Mesodermal cell (in vitro differentiated cells): ENCODE data around the gene ZNF529.

Source experiments
- H3K27ac ChIP-seq: 2 replicates; pipeline ENCODE4 v1.7.0; 2013; ENCODE audit warnings: mild to moderate bottlenecking, low read depth, low read length, moderate library complexity; ENCODE audit not compliant: severe bottlenecking
- H3K36me3 ChIP-seq: 2 replicates; pipeline ENCODE4 v1.7.1; 2013; ENCODE audit warnings: mild to moderate bottlenecking, low read length, moderate library complexity; ENCODE audit not compliant: control insufficient read depth, insufficient read depth
- H3K4me1 ChIP-seq: one replicate; pipeline ENCODE4 v1.7.1; 2013; ENCODE audit warnings: mild to moderate bottlenecking, low read length; ENCODE audit not compliant: insufficient read depth, control insufficient read depth, poor library complexity, severe bottlenecking
- H3K4me3 ChIP-seq: 2 replicates; pipeline ENCODE4 v1.7.0; 2013; ENCODE audit warnings: low read length, control low read depth, mild to moderate bottlenecking; ENCODE audit not compliant: insufficient read depth, poor library complexity, severe bottlenecking; ENCODE audit errors: extremely low read depth
- H3K9me3 ChIP-seq: 2 replicates; pipeline ENCODE4 v1.7.1; 2013; ENCODE audit warnings: mild to moderate bottlenecking, low read length, moderate library complexity; ENCODE audit not compliant: control insufficient read depth
- WGBS, 2 experiments: methylation state at CpG; one replicate each; pipeline ENCODE4 v1.1.5; 2013; ENCODE audit warnings: missing lambda C conversion rate in 2 of 2; ENCODE audit not compliant: insufficient coverage in 2 of 2; 5-methylcytosine and 5-hydroxymethylcytosine counted together

Gene ZNF529

DNA sequence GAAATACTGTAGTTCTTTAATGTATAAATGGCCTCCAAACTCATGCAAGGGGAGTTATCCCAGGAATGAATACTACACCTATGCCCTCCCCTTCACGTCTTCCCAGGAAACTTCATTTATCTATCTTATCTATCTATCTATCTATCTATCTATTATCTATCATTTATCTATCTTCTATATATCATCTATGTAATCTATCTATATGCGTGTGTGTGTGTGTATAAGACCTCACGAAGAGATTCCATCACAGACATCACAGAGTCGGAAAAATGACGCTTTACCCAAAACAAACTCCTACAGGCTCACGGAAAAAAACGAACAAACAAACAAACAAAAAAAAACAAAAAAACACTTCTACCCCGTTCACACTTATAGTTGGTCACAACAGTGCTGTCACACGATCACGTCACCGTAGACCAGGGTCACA, 486 bp downstream of the ZNF529 start:
- peak overlapping the region; percentile 96 for H3K27ac ChIP-seq
- no peaks in the 10 kb centered on the region for H3K4me1 ChIP-seq
- H3K36me3 ChIP-seq = peaks cover 63% of the 10 kb centered on the region
- peak overlapping the region; percentile 95 for H3K4me3 ChIP-seq
- WGBS, 2 experiments = 0 to 8% methylated on average over 6 to 9 of the region's 11 CpGs
- peaks cover 39% of the 10 kb centered on the region for H3K9me3 ChIP-seq

DNA sequence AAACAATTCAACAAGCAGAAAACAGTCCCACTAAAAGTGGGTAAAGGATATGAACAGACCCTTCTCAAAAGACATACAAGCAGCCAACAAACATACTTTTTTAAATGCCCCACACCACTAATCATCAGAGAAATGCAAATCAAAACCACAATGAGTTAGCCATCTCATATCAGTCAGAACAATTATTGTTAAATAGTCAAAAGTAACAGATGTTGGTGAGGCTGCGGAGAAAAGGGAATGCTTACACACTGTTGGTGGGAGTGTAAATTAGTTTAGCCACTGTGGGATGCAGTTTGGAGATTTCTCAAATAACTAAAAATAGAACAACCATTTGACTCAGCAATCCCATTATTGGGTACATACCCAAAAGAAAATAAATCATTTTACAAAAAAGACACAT, 8.7 kb downstream of the ZNF529 start:
- H3K4me3 ChIP-seq = no peak overlapping the region
- no peak overlapping the region for H3K27ac ChIP-seq
- H3K9me3 ChIP-seq = peaks cover 70% of the 10 kb centered on the region
- no peaks in the 10 kb centered on the region for H3K4me1 ChIP-seq
- no CpG with 5 or more reads among the region's 1 CpG for WGBS, 2 experiments
- H3K36me3 ChIP-seq = peaks cover 85% of the 10 kb centered on the region

DNA sequence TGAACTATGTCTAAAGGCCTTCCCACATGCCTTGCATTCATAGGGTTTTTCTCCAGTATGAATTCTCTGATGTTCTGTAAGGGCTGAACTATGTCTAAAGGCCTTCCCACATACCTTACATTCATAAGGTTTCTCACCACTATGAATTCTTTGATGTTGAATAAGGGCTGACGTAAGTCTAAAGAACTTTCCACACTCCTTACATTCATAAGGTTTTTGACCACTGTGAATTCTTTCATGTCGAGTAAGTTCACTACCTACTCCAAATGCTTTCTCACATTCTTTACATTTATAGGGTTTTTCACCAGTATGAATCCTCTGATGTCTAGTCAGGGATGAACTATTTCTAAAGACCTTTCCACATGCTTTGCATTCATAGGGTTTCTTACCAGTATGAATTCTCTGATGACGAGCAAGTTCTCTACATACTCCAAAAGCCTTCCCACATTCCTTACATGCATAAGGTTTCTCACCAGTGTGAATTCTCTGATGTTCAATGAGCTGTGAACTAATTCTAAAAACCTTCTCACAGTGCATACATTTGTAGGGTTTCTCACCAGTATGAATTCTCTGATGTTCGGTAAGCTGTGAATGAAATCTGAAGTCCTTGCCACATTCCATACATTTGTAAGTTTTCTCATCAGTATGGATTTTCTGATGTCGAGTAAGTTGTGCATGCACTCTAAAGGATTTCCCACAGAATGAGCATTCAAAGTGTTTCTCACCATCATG, 25.9 kb downstream of the ZNF529 start:
- Histone ChIP-seq H3K36me3 (peaks cover 74% of the 10 kb centered on the region), H3K4me1 (no peaks in the 10 kb centered on the region), H3K9me3 (peaks cover 72% of the 10 kb centered on the region), H3K4me3 (no peak overlapping the region), H3K27ac (no peak overlapping the region)
- 95 to 100% methylated on average over 3 of the region's 5 CpGs for WGBS, 2 experiments

DNA sequence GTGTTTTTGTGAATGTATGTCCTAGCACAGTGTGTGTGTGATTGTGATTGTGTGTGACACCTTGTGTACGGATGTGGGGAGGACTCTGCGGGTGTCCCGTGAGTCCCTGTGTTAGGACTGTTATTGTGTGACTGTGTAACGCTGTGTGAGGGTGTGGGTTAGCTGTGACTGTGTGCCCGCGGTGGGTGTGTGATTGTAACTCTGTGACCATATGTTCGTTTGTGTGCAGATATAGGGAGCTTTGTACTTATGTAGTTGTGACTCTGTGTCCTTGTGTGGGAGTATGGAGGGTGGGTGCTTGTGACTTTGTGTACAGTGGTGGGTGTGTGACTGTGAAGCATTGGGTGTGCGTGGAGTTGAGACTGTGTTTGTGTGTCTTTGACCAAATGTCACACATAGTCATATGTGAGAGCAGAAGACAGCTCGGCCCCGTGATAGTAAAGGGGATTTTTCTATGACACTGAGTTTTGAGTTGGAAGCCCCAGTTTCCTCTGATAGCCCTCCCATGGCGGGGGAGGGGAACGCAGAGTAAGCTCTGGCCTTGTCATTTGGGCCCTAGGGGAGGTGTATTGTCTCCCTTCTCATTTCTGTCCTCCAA, 44.1 kb downstream of the ZNF529 start:
- Histone ChIP-seq H3K4me3 (peak overlapping the region; percentile 80), H3K27ac (peak overlapping the region; percentile 93), H3K4me1 (no peaks in the 10 kb centered on the region), H3K36me3 (peaks cover 38% of the 10 kb centered on the region), H3K9me3 (peaks cover 38% of the 10 kb centered on the region)
- 19 to 30% methylated on average over 6 to 11 of the region's 12 CpGs for WGBS, 2 experiments

DNA sequence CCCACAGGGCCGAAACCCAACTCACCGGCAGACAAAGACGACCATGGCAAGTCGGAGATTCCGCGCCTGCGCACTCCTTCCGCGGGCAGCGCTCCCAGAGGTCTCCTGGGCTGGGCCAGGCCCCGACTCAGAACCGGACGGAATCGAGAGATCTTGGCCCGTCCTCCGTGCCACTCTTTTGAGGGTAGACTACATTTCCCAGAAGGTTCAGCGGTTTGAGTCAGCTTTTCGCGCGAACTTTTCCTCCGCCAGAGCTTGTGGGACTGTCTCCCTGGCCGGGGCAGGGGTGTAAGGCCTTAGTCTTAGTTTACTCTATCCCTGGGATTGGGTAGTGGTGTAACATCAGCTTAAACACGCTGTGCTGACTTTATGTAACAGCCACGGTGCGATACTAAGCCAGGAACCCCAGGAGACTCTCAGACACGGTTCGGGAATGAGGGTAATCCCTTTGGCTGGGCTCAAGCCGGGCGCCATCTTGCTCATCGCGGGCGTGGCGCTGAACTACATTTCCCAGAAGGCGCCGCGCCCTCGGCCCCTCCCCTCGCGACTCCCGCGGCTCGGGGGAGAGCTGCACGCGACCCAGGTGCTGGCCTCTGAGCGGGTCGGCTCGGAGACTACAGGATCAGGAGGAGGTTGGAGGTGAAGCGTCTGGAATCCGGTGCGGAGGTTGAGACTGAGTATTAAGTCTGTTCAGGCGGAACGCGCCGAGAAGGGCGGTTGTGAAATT, 44.7 kb downstream of the ZNF529 start, which contains the start of gene ZNF260:
Gene ZNF260, minus strand, starts transcription at position 78 of the 727 bp plus-strand sequence. CDS start 13,033 bp downstream, outside the sequence.
- peak within 1 kb of the TSS; percentile 80 for H3K4me3 ChIP-seq
- peaks cover 44% of the 10 kb centered on the region for H3K36me3 ChIP-seq
- 0% methylated on average over 45 to 47 of the region's 55 CpGs for WGBS, 2 experiments
- peaks cover 42% of the 10 kb centered on the region for H3K9me3 ChIP-seq
- no peaks in the 10 kb centered on the region for H3K4me1 ChIP-seq
- H3K27ac ChIP-seq = peak within 1 kb of the TSS; percentile 93

DNA sequence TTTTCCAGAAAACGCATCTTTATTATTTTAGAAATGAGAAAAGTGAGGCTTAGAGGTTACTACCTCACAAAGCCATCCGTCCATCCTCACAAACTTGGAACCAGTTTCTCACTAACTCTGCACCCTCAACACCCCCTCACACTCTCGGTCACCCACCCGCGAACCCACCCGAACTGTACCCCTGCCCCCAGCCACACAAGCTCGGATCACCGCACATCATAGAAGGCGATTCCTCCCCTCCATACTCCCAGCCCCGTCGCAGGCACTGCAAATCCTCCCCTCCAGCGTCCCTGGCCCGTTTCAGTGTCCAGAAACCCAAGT, 45.3 kb downstream of the ZNF529 start:
- H3K9me3 ChIP-seq = peaks cover 44% of the 10 kb centered on the region
- H3K27ac ChIP-seq = peak overlapping the region; percentile 93
- H3K36me3 ChIP-seq = peaks cover 47% of the 10 kb centered on the region
- no peaks in the 10 kb centered on the region for H3K4me1 ChIP-seq
- peak overlapping the region; percentile 80 for H3K4me3 ChIP-seq
- WGBS, 2 experiments = 0% methylated on average over 10 to 11 of the region's 13 CpGs

DNA sequence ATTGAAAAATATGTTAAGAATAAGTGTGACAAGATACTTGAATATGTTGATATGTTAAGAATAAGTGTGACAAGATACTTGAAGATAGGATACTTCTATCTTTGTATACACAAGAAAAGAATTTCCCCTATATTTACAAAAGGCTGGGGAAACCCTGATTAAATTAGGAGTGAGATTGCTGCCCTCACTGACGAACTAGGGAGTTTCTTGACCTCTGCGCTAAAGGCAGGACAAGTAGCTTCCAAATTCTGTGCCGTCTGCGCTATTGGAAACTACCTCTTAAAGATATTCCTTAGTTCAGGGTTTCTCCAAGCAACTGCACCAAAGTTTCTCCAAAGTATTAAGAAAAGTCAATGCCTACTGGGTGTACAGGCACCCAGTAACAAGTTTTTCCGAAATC, 45.8 kb downstream of the ZNF529 start:
- peaks cover 48% of the 10 kb centered on the region for H3K36me3 ChIP-seq
- no peaks in the 10 kb centered on the region for H3K4me1 ChIP-seq
- H3K27ac ChIP-seq = peak overlapping the region; percentile 93
- H3K9me3 ChIP-seq = peaks cover 46% of the 10 kb centered on the region
- 33 to 48% methylated on average over 3 to 4 of the region's 5 CpGs for WGBS, 2 experiments
- H3K4me3 ChIP-seq = peak overlapping the region; percentile 80

DNA sequence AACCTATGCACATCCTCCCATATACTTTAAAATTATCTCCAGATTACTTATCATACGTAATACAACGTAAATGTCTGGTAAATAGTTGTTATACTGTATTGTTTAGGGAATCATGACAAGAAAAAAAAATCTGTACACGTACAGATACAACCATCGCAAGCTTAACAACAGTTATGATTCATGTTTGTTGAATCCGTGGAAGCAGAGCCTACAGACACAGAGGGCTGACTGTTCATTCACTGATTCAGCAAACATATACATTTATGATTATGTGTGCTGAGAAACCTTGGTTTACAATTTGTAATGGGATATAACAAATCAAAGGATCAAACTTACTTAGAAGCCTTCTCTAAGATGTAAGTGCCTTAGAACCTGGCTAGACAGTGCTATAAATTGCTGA, 46.5 kb downstream of the ZNF529 start:
- H3K27ac ChIP-seq = no peak overlapping the region
- H3K36me3 ChIP-seq = peaks cover 54% of the 10 kb centered on the region
- H3K4me1 ChIP-seq = no peaks in the 10 kb centered on the region
- H3K4me3 ChIP-seq = peak overlapping the region; percentile 80
- WGBS, 2 experiments = 100% methylated on average over 1 of the region's 5 CpGs; no CpG with 5 or more reads in 1 of the 2 experiments
- H3K9me3 ChIP-seq = peaks cover 42% of the 10 kb centered on the region

DNA sequence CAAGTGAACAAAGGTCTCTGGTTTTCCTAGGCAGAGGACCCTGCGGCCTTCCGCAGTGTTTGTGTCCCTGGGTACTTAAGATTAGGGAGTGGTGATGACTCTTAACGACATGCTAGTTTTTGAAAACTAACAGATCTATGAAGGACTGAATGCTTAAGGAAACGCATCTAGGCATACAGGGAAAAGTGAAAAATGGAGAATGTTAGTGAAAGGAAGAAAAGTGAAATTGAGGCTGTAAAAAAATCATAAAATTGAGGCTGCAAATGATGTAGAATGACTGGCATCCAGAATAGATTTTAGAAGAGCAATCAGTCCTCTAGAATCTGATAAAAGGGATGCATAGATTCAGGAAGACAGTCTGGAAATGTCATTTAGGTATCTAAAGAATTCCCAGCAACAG, 48.5 kb downstream of the ZNF529 start:
- H3K36me3 ChIP-seq = peaks cover 73% of the 10 kb centered on the region
- H3K4me3 ChIP-seq = no peak overlapping the region
- H3K27ac ChIP-seq = no peak overlapping the region
- H3K4me1 ChIP-seq = no peaks in the 10 kb centered on the region
- 96% methylated on average over 3 to 4 of the region's 4 CpGs for WGBS, 2 experiments
- H3K9me3 ChIP-seq = peaks cover 54% of the 10 kb centered on the region

DNA sequence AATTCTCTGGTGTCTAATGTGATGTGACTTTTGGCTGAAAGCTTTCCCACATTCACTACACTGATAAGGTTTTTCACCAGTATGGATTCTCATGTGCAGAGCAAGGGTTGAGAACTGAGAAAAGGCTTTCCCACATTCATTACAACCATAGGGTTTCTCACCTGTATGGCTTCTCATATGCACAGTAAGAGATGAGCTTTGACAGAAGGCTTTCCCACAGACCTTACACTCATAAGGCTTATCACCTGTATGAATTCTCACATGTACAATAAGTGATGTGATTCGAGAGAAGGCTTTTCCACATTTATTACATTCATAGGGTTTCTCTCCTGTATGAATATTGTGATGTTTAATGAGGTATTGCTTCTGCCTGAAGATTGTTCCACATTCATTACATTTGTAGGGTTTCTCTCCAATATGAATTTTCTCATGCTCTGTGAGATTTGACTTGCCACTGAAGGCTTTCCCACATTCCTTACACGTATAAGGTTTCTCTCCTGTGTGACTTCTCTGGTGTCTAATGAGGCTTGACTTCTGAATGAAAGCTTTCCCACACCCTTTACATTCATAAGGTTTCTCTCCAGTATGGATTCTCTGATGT, 59.0 kb downstream of the ZNF529 start:
- Histone ChIP-seq H3K4me1 (no peaks in the 10 kb centered on the region), H3K36me3 (peaks cover 77% of the 10 kb centered on the region), H3K4me3 (no peak overlapping the region), H3K9me3 (peaks cover 72% of the 10 kb centered on the region), H3K27ac (no peak overlapping the region)
- WGBS, 2 experiments = no CpG with 5 or more reads among the region's 2 CpGs
